GM21576 (cell line): ENCODE measurements around the gene PELI3.
"Not testable (repeated sequence)": the region's sequence is repeated elsewhere in the genome, so short reads cannot be mapped to it uniquely, and the experiment has no call there.

Experiments used
- ATAC-seq: cut with Tn5 transposase; IDR thresholded peaks from one replicate; pipeline ENCODE4 v1.9.1; 2021; ENCODE audit warnings: mild to moderate bottlenecking, moderate library complexity; ENCODE audit not compliant: unreplicated experiment

Gene PELI3

DNA sequence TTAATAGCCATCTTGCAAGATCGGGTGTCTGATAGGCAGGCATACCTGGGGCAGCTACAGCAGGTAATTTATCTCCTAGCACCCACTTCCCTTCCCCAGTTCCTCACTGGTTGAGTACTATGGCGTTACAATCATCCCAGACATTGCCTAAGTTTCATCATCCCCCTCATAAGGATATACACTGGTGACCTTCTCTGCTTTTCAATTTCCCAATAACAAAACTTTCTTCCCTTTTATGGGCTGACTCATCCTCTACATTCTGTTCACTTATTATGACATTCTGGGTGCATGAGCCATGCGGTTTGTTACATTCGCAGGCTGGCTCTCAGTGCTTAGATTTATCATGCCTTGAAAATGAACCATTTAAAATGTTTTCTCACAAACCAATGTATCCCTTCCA, 23.1 kb upstream of the PELI3 start:
- ATAC-seq = no peak

DNA sequence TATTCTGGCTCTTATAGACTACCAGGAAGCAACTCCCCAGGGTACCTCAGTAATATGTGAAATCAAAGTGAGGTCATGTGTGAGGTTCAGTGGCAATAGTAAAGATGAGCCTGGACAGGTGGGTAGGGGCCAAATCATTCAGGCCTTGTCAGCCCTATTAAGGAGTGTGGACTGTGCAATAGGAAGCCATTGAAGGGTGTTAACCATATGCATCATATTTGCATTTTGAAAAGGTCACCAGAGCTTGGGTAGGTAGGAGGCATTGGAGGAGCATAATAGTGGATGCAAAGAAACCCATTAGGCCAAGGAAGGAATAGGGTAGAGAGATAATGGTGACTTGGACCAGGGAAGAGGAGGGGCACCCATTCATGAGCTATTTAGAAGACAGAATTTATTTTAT, 19.7 kb upstream of the PELI3 start:
- no peak for ATAC-seq

GRCh38 chr11:66448523-66448922, 18.2 kb upstream of the PELI3 start:
- no peak for ATAC-seq

DNA sequence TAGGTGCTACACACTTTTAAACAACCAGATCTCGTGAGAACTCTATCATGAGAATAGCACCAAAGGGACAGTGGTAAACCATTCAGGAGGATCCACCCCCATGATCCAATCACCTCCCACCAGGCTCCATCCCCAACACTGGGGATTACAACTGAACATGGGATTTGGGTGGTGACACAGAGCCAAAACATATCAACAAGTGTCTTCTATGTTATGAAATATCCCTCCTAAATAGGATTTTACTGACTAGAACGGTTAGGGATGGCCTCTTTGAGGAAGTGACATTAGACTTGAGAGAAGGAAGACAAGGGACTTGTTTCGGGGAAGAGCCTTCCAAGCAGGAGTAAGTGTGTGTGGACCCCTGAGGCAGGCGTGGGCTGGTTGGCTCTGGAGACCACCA, 16.1 kb upstream of the PELI3 start:
- no peak for ATAC-seq

- no peak for ATAC-seq
Observed at GRCh38 chr11:66451663-66452062, 15.0 kb upstream of the PELI3 start.

- ATAC-seq = no peak
Observed at GRCh38 chr11:66454247-66454646, 12.5 kb upstream of the PELI3 start.

- no peak for ATAC-seq
Observed at GRCh38 chr11:66454828-66455227, 11.9 kb upstream of the PELI3 start.

DNA sequence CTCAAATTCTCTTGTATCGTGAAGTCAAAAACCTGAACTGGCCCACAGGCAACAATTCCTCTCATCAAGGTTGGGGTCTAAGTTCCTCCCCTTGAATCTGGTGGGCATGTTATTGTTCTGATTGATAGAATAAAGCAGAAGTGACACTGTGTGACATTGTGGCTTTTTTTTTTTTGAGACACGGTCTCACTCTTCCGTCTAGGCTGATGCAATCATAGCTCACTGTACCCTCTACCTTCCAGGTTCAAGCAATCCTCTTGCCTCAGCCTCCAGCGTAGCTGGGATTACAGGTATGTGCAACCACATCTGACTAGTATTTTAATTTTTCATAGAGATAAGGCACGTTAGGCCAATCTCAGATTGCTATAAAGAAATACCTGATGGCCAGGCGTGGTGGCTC, 8.9 kb upstream of the PELI3 start:
- no peak for ATAC-seq

DNA sequence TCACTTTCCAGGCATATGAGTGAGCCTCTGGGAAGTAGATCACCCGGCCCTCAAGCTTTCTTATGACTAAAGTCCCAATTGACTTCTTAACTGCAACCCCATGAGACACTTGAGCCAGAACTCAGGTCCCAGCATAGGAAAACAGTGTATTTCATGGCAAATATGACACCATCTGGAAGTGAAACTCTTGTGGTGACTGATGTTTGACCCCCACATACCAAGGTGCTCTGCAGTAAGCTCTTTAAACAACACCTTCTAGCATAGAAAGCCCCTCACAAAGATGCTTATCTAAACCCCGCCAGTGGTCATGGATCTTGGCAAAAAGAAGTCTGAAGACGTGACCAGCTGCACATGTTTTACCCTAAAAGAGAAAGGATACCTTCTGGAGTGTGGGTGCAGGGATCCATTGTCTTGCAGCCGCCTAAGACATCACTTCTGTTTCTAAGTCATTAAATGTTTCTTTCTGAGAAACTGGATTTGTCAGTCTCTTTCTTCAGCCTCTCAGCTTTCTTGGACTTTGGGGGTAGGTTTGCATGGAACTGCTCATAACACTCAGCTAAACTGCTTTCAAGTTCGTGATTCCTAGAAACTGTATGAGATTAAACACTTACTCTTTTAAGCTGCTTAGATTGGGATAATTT, 7.4 kb upstream of the PELI3 start:
- ATAC-seq = no peak

- no peak for ATAC-seq
Observed at GRCh38 chr11:66462010-66462409, 4.7 kb upstream of the PELI3 start.

- no peak for ATAC-seq
Observed at GRCh38 chr11:66462911-66463310, 3.8 kb upstream of the PELI3 start.

- ATAC-seq = not testable (repeated sequence)
Observed at GRCh38 chr11:66464116-66464515, 2.6 kb upstream of the PELI3 start.

GRCh38 chr11:66464916-66465315, 1.8 kb upstream of the PELI3 start:
- ATAC-seq = no peak

GRCh38 chr11:66465373-66466224, 1.1 kb upstream of the PELI3 start:
- ATAC-seq = no peak

DNA sequence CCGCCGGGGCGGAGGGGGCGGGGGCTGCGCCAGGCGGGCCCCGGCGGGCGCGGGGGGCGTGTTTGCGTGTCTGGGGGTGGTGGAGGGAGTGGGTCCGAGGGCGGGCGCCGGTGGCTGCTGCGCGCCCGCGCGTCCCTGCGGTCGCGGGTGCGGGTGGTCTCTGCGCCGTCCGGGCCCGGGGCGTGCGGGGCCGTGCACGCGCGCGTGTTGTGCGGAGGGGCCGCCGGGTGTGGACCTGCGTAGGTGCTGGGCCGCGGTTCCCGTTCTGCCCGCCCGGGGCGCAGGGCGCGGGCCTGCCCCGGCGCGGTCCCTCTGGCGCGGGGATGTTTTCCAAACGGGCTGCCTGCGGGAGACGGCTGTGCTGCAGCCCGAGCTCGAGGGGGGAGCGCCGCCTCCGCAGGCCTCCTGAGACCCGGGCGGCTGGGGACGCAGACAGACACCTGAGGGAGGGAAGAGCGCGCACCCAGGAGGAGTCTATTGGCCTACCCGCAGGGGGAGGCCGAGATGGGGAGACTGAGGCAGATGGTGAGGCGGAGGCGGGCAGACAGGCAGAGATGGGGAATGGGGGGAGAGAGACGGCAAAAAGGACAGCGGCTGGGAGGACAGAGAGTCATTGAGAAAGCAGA, 442 bp downstream of the PELI3 start:
- ATAC-seq = peak; percentile 33

- ATAC-seq = no peak
Observed at GRCh38 chr11:66467756-66468155, 1.1 kb downstream of the PELI3 start.

GRCh38 chr11:66468691-66469090, 2.0 kb downstream of the PELI3 start:
- no peak for ATAC-seq

DNA sequence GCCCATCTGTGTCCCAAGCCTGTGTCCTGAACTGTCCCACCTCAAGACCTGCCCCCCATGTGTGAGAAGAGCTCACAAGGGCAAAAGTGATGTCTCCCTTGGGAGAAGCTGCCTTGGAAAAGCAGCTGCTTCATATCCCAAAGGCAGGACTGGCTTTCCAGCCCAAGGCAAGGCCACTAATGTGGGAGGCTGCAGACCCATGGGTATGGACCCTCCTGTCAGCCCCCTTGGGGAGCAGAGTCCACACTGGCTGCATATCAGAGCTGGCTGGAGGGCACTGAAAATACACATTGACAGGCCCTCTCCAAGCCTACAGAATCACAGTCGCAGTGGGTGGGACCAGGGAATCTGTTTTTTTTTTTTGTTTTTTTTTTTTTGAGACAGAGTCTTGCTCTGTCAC, 2.7 kb downstream of the PELI3 start:
- ATAC-seq = no peak

- ATAC-seq = no peak
Observed at GRCh38 chr11:66470015-66470414, 3.3 kb downstream of the PELI3 start.

DNA sequence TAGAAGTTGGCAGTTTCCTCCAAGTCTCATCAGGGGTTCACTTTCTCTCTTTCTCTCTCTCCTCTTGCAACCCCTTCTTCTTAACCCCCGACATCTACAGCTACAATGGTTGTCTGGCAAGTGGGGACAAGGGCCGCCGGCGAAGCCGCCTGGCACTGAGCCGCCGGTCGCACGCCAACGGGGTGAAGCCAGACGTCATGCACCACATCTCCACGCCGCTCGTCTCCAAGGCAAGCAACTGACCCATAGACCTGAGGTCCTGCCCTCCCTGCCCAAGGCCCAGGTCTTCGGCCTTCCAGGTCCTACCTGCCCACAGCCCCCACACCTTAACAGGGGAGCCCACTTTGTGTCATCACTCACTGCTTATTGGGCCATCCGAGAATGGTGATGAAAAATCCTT, 4.4 kb downstream of the PELI3 start:
- ATAC-seq = no peak

DNA sequence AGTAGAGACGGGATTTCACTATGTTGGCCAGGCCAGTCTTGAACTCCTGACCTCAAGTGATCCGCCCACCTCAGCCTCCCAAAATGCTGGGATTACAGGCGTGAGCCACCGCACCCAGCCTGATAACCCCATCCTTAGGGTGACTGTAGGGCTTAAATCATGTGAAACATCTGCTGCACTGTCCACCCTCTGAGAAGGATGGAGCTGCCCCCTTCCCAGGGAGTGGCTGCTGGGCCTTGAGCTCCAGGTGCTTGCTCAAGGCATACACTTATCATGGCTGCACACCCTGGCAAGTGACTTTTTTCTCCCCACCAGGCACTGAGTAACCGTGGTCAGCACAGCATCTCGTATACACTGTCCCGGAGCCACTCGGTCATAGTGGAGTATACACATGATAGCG, 5.3 kb downstream of the PELI3 start:
- ATAC-seq = no peak

GRCh38 chr11:66473167-66473566, 6.5 kb downstream of the PELI3 start:
- no peak for ATAC-seq
